ENCODE measurements around the gene HGS. TPM values are rescaled to one million over a fixed set of nuclear protein-coding genes. Genes with fewer than 3 reads are reported as not detected.
A peak's percentile ranks its signal among the peaks of the same experiment; 100 is the strongest.

Gene HGS
- total and polyA plus RNA-seq, 2 of the 13 experiments (the other 11 are each of a cell fraction or from before 2014, with no cell fraction given): 73.3 to 78.1 TPM

DNA sequence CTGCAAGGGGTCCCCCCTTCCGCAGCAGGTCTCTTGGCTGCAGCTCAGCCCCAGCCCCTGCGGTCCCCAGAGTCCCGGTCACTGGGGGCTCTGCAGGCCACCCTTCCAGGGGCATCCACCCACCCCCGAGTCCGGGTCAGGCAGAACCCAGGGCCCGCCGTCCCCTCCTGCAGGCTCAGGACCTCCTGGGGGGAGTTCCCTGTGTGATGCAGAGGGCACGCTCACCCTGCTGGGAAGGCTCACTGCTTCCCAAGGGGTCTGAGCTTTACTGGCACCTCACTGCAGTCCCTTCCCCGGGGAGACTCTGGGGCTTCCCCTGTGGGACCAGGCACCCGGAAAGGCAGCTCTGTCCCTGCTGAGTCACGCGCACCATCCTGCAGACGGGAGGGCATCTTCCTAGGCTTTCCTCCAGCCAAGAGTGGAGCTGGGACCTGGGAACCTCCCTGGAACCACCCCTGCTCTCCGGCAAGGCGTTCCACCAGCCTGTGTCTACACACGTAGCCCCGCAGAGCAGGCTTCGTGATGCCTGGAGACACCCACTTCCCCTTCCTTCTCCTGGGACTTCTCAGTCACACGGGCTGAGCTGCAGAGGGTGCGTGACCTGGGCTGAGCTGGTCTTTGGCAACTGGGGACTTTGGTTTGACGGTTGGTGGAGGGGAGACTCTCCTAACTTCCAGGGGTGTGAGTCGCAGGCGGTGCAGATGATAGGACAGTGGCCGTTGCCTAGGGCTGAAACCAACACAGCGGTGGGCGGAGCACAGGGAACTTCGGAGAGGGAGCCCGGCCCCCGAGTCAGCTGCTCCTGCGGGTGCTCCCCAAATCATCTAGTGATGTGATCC lies 51.7 kb downstream of the HGS start (continued):
- TF ChIP-seq, protein P1, sequence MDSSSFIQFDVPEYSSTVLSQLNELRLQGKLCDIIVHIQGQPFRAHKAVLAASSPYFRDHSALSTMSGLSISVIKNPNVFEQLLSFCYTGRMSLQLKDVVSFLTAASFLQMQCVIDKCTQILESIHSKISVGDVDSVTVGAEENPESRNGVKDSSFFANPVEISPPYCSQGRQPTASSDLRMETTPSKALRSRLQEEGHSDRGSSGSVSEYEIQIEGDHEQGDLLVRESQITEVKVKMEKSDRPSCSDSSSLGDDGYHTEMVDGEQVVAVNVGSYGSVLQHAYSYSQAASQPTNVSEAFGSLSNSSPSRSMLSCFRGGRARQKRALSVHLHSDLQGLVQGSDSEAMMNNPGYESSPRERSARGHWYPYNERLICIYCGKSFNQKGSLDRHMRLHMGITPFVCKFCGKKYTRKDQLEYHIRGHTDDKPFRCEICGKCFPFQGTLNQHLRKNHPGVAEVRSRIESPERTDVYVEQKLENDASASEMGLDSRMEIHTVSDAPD (CRISPR knock-in tag; IDR thresholded peaks at IDR 0.05): no peak
- TF ChIP-seq ZNF766 (CRISPR knock-in tag; IDR thresholded peaks at IDR 0.05; ENCODE audit: borderline replicate concordance): no peak
- TF ChIP-seq, protein P2, sequence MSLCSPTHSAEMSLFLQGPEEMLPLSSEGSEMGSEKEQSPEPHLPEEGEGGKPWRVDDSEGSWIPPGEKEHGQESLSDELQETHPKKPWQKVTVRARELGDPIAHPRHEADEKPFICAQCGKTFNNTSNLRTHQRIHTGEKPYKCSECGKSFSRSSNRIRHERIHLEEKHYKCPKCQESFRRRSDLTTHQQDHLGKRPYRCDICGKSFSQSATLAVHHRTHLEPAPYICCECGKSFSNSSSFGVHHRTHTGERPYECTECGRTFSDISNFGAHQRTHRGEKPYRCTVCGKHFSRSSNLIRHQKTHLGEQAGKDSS (CRISPR knock-in tag; IDR thresholded peaks at IDR 0.05; ENCODE audit: borderline replicate concordance, low read depth): no peak; the same call in 1 of the 2 replicates
- TF ChIP-seq, protein P3, sequence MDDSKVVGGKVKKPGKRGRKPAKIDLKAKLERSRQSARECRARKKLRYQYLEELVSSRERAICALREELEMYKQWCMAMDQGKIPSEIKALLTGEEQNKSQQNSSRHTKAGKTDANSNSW (CRISPR knock-in tag; IDR thresholded peaks at IDR 0.05; ENCODE audit: borderline replicate concordance): no peak
- 0 out of 2 replicates have a peak, but pooled peaks have one; percentile 26 for TF ChIP-seq NFKB2 (CRISPR knock-in tag; IDR thresholded peaks at IDR 0.05; ENCODE audit: borderline replicate concordance)
- TF ChIP-seq ZNF510 (CRISPR knock-in tag; IDR thresholded peaks at IDR 0.05; ENCODE audit: low read depth): no peak
- TF ChIP-seq PAX8 (CRISPR knock-in tag; IDR thresholded peaks at IDR 0.05; ENCODE audit: borderline replicate concordance): 0 out of 2 replicates have a peak, but pooled peaks have one; percentile 49
- TF ChIP-seq, protein P4, sequence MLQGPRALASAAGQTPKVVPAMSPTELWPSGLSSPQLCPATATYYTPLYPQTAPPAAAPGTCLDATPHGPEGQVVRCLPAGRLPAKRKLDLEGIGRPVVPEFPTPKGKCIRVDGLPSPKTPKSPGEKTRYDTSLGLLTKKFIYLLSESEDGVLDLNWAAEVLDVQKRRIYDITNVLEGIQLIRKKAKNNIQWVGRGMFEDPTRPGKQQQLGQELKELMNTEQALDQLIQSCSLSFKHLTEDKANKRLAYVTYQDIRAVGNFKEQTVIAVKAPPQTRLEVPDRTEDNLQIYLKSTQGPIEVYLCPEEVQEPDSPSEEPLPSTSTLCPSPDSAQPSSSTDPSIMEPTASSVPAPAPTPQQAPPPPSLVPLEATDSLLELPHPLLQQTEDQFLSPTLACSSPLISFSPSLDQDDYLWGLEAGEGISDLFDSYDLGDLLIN (CRISPR knock-in tag; IDR thresholded peaks at IDR 0.05; ENCODE audit: borderline replicate concordance): no peak
- TF ChIP-seq WIZ (CRISPR knock-in tag; IDR thresholded peaks at IDR 0.05): no peak
- no peak for TF ChIP-seq FOSL2 (CRISPR knock-in tag; IDR thresholded peaks at IDR 0.05)
- peak; percentile 74 for TF ChIP-seq SP5 (CRISPR knock-in tag; IDR thresholded peaks at IDR 0.05; ENCODE audit: borderline replicate concordance, low read depth)
- no peak for TF ChIP-seq ARHGAP35 (CRISPR knock-in tag; IDR thresholded peaks at IDR 0.05; ENCODE audit: borderline replicate concordance)
- TF ChIP-seq ZNF564 (CRISPR knock-in tag; IDR thresholded peaks at IDR 0.05): no peak
- no peak; the same call in 1 of the 2 replicates for TF ChIP-seq ZNF839 (CRISPR knock-in tag; IDR thresholded peaks at IDR 0.05; ENCODE audit: borderline replicate concordance)
- no peak for TF ChIP-seq ATM (IDR thresholded peaks at IDR 0.05; ENCODE audit: borderline replicate concordance)
- no peak for TF ChIP-seq ATRX (CRISPR knock-in tag; IDR thresholded peaks at IDR 0.05; ENCODE audit: borderline replicate concordance)
- TF ChIP-seq NFRKB (IDR thresholded peaks at IDR 0.05): no peak
- no peak for TF ChIP-seq ARID2 (CRISPR knock-in tag; IDR thresholded peaks at IDR 0.05; ENCODE audit: borderline replicate concordance)
- TF ChIP-seq TEAD2 (CRISPR knock-in tag; IDR thresholded peaks at IDR 0.05): no peak
- no peak for TF ChIP-seq TRIM24 (CRISPR knock-in tag; IDR thresholded peaks at IDR 0.05)
- no peak for TF ChIP-seq SALL1 (CRISPR knock-in tag; IDR thresholded peaks at IDR 0.05)
- TF ChIP-seq ZNF644 (CRISPR knock-in tag; IDR thresholded peaks at IDR 0.05; ENCODE audit: low read depth): no peak
- TF ChIP-seq CENPT (CRISPR knock-in tag; IDR thresholded peaks at IDR 0.05; ENCODE audit: low read depth): no peak
- no peak for TF ChIP-seq PLRG1 (conservative IDR thresholded peaks at IDR 0.05)
- no peak for TF ChIP-seq HOXA9 (CRISPR knock-in tag; IDR thresholded peaks at IDR 0.05; ENCODE audit: borderline replicate concordance)
- TF ChIP-seq HHEX (CRISPR knock-in tag; IDR thresholded peaks at IDR 0.05): no peak
- no peak for TF ChIP-seq SOX13 (IDR thresholded peaks at IDR 0.05)
- TF ChIP-seq SOX13 (CRISPR knock-in tag; conservative IDR thresholded peaks at IDR 0.05 in 1 of 2, IDR thresholded peaks at IDR 0.05 in 1 of 2): no peak
- TF ChIP-seq NFE2L2 (IDR thresholded peaks at IDR 0.05; ENCODE audit: low read length): peak; percentile 12; the same call in 1 of the 2 replicates
